GM12864 (cell line): ENCODE results near the gene CPED1.

Source experiments
- DNase-seq: peaks from one replicate; pipeline ENCODE4 v3.0.0-alpha.2; 2011; ENCODE audit warnings: low read depth
- H3K4me3 ChIP-seq: 2 replicates; pipeline ENCODE4 v1.5.1; 2011; ENCODE audit warnings: mild to moderate bottlenecking, low read depth, low read length, control low read depth
- CTCF ChIP-seq: IDR thresholded peaks from 2 replicates; pipeline ENCODE4 v1.5.1; 2011; ENCODE audit warnings: low read depth, mild to moderate bottlenecking, moderate library complexity, low read length, control low read depth, inconsistent platforms; ENCODE audit errors: missing control alignments

CPED1 gene

DNA sequence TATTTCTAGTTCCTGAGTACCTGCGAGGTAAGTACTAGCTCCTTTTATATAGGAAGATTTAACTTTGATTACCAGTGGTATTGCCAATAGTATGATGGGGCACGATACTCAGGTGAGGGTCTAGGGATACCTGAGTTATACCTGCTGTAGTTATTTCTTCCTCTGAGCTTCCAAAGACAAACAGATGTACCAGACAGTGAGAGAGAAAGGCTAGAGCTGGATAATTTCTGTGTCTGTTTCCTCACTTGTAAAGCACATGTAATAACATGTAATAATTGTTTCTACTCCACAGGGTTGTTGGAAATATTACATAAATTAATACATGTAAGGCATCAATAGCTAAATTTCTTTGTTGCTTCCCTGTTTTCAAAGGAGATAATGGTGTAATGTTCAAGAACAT, 53.7 kb downstream of the CPED1 start:
- H3K4me3 ChIP-seq: no peak overlapping the region

GRCh38 chr7:121042899-121043298, 54.4 kb downstream of the CPED1 start:
- no peak for TF ChIP-seq CTCF
- DNase-seq: no peak
- no peak overlapping the region for H3K4me3 ChIP-seq

More for the DNA sequence above, 53.7 kb downstream of the CPED1 start:
- TF ChIP-seq CTCF: no peak
- no peak for DNase-seq

GRCh38 chr7:121043314-121044234, 55.1 kb downstream of the CPED1 start:
- no peak for DNase-seq
- TF ChIP-seq CTCF: no peak

GRCh38 chr7:121045090-121045489, 56.6 kb downstream of the CPED1 start:
- H3K4me3 ChIP-seq: no peak overlapping the region
- no peak for DNase-seq
- TF ChIP-seq CTCF: no peak

More at GRCh38 chr7:121043314-121044234, 55.1 kb downstream of the CPED1 start:
- no peak overlapping the region for H3K4me3 ChIP-seq

DNA sequence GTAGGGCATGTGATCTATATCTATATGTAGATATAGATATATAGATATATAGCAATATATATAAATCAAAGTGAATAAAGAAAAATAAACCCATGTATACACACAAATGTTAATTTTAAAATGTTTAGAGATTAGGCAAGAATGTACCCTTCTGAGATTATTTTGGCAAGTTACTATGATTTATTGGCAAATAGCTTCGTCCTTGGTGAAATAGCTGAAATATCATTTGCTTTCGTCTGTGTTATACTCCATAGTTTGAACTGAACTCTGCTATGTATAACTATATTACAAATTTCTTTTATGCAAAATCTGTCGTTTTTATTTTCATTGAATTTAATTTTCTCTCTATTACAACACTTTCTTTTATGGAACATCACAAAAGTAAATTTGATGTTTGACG, 57.5 kb downstream of the CPED1 start:
- no peak for TF ChIP-seq CTCF
- H3K4me3 ChIP-seq: no peak overlapping the region
- no peak for DNase-seq

DNA sequence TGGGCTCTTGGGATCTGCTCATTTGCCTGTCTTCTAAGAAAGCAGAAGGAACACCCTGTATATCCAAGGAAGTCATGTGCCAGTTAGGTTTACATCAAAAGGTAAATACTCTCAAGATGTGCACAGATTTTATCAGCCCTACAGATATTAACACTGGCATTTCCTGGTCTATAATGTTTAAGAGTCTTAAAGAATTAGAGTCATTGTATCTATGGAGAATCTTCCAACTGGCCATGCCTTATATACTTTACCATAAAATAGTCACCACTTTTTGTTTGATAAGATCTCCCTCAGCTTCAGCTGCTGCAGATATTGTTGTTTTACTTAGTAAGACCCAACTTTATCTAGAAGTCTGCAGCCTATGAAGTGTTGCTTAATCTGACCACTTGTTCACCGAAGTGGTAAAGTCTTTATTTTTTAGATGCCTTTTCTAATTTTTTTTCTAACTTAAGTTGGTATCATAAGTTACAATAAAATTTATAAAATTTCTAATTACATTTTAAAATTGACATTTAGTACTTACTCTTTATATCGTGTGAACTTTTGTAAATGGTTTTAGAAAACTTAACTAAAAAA, 58.5 kb downstream of the CPED1 start:
- TF ChIP-seq CTCF: no peak
- DNase-seq: no peak
- H3K4me3 ChIP-seq: no peak overlapping the region

DNA sequence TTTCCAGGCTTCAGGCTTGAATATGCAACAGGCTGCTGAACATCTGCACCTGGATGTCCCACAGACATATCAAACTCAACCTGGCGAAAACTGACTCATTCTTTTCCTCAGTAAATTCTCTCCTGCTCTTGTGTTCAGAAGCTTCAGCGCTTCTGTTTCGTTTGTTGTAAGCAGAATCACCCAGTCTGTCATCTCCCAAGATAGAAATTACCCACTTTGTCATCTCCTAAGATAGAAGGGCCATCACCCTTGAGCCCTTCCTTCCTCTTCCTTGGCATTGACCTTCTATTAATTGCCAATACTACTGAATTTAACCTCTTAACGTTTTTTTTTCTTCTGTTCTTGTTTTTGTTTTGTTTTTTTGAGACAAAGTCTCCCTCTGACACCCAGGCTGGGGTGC, 59.7 kb downstream of the CPED1 start:
- no peak for DNase-seq
- H3K4me3 ChIP-seq: no peak overlapping the region

More for the DNA sequence above, 59.7 kb downstream of the CPED1 start:
- no peak for TF ChIP-seq CTCF
